K562 (cell line): ENCODE results near the gene PDCD1. TPM values are rescaled to one million over a fixed set of nuclear protein-coding genes. Genes with fewer than 3 reads are reported as not detected.

ENCODE experiments used
- GTF2F1 ChIP-seq: IDR thresholded peaks from 2 replicates; pipeline ENCODE4 v1.6.1; 2011; ENCODE audit warnings: low read depth, low read length, improper control_type of control experiment
- MAZ ChIP-seq, 2 experiments: fragments of 450-650 bp in 1 of 2; sonication (generic) in 1 of 2; formaldehyde crosslinking; IDR thresholded peaks in 1 of 2; conservative IDR thresholded peaks in 1 of 2; 2 replicates each; pipeline versions ENCODE4 v1.4.0 to v1.5.0; 2020; ENCODE audit warnings: mild to moderate bottlenecking in 1 of 2, missing genetic modification reagents in 1 of 2
- NONO ChIP-seq, 2 experiments: fragments of 200-400 bp in 1 of 2; fragments of 450-650 bp in 1 of 2; formaldehyde crosslinking in 1 of 2; IDR thresholded peaks; 2 replicates each; pipeline ENCODE4 v1.6.1; 2017; ENCODE audit warnings: low read depth in 2 of 2, mild to moderate bottlenecking in 2 of 2, moderate library complexity in 2 of 2, low read length in 1 of 2
- PKNOX1 ChIP-seq: fragments of 450-650 bp; IDR thresholded peaks from 2 replicates; pipeline ENCODE4 v1.6.1; 2016
- POLR2A ChIP-seq: fragments of 450-650 bp; conservative IDR thresholded peaks from 2 replicates; pipeline ENCODE4 v1.6.1; 2016
- YY1 ChIP-seq, 3 experiments: IDR thresholded peaks; 2 replicates each; pipeline ENCODE4 v1.6.1; 2011; ENCODE audit warnings: low read length in 2 of 3, mild to moderate bottlenecking in 2 of 3, moderate library complexity in 2 of 3, borderline replicate concordance in 1 of 3, control low read depth in 1 of 3, low read depth in 1 of 3; ENCODE audit not compliant: insufficient read depth in 3 of 3, insufficient replicate concordance in 2 of 3, control insufficient read depth in 1 of 3, insufficient read length in 1 of 3; ENCODE audit errors: extremely low read depth in 1 of 3
- ZNF24 ChIP-seq: fragments of 450-650 bp; IDR thresholded peaks from 2 replicates; pipeline ENCODE4 v1.6.1; 2016
- ZSCAN29 ChIP-seq: fragments of 450-650 bp; IDR thresholded peaks from 2 replicates; pipeline ENCODE4 v1.6.1; 2017
- polyA plus RNA-seq, 8 experiments: library from polyadenylated mRNA; depleted of rRNA in 4 of 8; stranded (reverse) in 5 of 8; unstranded in 3 of 8; fragments of >200 nt; fragmentation: Nextera tagmentation in 2 of 8; fragmentation: Illumina TruSeq in 1 of 8; extraction: Ambion mirVana in 2 of 8; extraction: Trizol in 1 of 8; gene quantifications; 2 replicates each; pipeline versions ENCODE4 v1.2.1 to v1.2.3, GENCODE V29; 2011 to 2014; ENCODE audit warnings: inconsistent platforms in 1 of 8, missing spikeins in 1 of 8
- total RNA-seq, 7 experiments: library from RNA; depleted of rRNA in 6 of 7; stranded (reverse); fragments of >200 nt in 6 of 7; fragmentation: Illumina TruSeq in 2 of 7; extraction: Trizol in 2 of 7; gene quantifications; 2 replicates each; pipeline versions ENCODE4 v1.2.1 to v1.2.3, GENCODE V29; 2011 to 2021; ENCODE audit warnings: low replicate concordance in 1 of 7
- TF ChIP-seq, protein P1 (sequence below), 2 experiments: fragments of 450-650 bp; IDR thresholded peaks; 2 replicates each; pipeline ENCODE4 v1.6.1; 2016; ENCODE audit warnings: mild to moderate bottlenecking in 2 of 2, borderline replicate concordance in 1 of 2, low read depth in 1 of 2, moderate library complexity in 1 of 2
- TF ChIP-seq, protein P2 (sequence below): sonication (generic); formaldehyde crosslinking; IDR thresholded peaks from 2 replicates; pipeline ENCODE4 v1.8.0; 2023; ENCODE audit warnings: missing genetic modification reagents, mild to moderate bottlenecking, borderline replicate concordance

PDCD1 gene
- total and polyA plus RNA-seq, 9 of the 15 experiments (the other 6 are each of a cell fraction or from before 2014, with no cell fraction given): 0.15 to 2.5 (median 1.0) TPM; not detected in 2

DNA sequence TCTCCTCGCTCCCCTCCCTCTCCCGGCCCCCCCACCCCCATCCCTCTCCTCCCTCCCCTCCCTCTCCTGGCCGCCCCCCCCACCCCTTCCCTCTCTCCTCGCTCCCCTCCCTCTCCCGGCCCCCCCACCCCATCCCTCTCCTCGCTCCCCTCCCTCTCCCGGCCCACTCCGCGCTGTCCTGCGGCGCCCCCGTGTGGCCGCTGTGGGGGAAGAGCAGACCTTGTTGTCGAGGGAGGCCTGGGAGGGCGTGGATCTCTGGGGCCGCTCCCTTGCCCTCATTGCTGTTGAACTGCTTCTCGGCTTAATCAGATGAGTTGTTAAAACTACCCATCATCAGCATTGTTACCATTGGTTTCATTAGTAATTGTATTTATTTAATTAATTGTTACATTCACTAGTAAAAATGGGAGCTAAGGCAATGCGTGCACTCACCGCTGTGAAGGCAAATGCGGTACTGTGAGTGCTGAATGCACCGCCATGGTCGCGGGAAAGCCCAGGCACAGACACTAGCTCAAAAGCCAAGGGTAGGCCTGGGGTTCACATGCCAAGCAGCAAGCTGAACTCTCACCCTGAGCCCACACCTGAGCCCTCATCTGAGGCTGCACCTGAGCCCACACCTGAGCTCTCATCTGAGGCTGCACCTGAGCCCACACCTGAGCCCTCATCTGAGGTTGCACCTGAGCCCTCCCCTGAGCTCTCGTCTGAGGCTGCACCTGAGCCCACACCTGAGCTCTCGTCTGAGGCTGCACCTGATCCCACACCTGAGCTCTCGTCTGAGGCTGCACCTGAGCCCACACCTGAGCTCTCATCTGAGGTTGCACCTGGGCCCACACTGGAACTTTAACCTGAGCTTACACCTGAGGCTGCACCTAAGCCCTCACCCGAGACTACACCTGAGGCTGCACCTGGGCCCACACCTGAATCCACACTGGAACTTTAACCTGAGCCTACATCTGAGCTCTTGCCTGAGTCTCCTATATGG, 19.6 kb upstream of the PDCD1 start (continued):
- TF ChIP-seq, protein P1, sequence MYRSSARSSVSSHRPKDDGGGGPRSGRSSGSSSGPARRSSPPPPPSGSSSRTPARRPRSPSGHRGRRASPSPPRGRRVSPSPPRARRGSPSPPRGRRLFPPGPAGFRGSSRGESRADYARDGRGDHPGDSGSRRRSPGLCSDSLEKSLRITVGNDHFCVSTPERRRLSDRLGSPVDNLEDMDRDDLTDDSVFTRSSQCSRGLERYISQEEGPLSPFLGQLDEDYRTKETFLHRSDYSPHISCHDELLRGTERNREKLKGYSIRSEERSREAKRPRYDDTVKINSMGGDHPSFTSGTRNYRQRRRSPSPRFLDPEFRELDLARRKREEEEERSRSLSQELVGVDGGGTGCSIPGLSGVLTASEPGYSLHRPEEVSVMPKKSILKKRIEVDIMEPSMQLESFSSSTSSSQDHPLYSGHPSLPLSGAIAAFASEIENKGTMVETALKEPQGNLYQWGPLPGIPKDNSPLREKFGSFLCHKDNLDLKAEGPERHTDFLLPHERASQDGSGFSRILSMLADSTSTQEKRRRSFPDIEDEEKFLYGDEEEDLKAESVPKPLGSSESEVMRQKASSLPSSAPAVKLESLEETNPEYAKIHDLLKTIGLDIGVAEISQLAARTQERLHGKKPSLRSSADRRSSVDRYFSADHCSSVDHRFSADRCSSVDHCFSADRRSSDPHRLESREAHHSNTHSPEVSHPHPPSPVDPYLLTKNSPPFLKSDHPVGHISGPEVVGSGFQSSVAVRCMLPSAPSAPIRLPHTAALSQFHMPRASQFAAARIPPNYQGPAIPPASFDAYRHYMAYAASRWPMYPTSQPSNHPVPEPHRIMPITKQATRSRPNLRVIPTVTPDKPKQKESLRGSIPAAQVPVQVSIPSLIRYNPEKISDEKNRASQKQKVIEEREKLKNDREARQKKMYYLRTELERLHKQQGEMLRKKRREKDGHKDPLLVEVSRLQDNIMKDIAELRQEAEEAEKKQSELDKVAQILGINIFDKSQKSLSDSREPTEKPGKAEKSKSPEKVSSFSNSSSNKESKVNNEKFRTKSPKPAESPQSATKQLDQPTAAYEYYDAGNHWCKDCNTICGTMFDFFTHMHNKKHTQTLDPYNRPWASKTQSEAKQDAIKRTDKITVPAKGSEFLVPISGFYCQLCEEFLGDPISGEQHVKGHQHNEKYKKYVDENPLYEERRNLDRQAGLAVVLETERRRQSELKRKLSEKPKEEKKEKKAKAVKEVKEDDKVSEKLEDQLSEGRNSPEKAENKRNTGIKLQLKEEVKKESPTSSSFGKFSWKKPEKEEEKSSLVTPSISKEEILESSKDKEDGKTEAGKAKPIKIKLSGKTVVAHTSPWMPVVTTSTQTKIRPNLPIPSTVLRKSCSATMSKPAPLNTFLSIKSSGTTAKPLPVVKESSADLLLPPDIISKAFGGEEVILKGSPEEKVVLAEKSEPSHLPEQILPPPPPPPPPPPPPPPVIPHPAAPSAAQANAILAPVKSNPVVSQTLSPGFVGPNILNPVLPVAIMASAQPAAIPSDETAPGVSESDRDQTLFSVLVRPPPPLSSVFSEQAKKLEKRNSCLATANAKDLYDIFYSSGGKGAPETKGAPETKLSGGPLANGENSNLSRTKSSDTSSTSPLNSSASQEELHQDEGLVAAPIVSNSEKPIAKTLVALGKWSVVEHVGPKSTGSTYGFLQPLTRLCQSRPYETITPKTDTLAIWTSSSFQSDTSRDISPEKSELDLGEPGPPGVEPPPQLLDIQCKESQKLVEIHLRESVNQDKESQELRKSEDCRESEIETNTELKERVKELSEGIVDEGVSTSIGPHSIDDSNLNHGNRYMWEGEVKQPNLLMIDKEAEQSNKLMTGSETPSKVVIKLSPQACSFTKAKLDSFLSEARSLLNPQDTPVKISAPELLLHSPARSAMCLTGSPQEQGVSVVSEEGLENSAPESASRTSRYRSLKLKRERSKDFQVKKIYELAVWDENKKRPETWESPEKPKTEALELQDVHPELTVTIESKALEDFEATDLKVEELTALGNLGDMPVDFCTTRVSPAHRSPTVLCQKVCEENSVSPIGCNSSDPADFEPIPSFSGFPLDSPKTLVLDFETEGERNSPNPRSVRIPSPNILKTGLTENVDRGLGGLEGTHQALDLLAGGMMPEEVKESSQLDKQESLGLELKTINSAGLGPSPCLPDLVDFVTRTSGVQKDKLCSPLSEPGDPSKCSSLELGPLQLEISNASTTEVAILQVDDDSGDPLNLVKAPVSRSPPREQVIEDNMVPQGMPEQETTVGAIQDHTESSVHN (IDR thresholded peaks at IDR 0.05; ENCODE audit: borderline replicate concordance in 1 of 2, low read depth in 1 of 2): no peak
- TF ChIP-seq ZNF24 (no peak), MAZ (CRISPR knock-in tag; conservative IDR thresholded peaks at IDR 0.05 in 1 of 2, IDR thresholded peaks at IDR 0.05 in 1 of 2) (peak; percentile 68 to 94), POLR2A (no peak), YY1 (IDR thresholded peaks at IDR 0.05; ENCODE audit: borderline replicate concordance in 1 of 3, control insufficient read depth in 1 of 3, extremely low read depth in 1 of 3, insufficient read depth in 3 of 3, insufficient read length in 1 of 3, insufficient replicate concordance in 2 of 3, low read depth in 1 of 3, low read length in 2 of 3) (no peak), GTF2F1 (no peak), NONO (IDR thresholded peaks at IDR 0.05; ENCODE audit: low read depth in 2 of 2, low read length in 1 of 2) (no peak), ZSCAN29 (no peak), PKNOX1 (no peak)
- TF ChIP-seq, protein P2, sequence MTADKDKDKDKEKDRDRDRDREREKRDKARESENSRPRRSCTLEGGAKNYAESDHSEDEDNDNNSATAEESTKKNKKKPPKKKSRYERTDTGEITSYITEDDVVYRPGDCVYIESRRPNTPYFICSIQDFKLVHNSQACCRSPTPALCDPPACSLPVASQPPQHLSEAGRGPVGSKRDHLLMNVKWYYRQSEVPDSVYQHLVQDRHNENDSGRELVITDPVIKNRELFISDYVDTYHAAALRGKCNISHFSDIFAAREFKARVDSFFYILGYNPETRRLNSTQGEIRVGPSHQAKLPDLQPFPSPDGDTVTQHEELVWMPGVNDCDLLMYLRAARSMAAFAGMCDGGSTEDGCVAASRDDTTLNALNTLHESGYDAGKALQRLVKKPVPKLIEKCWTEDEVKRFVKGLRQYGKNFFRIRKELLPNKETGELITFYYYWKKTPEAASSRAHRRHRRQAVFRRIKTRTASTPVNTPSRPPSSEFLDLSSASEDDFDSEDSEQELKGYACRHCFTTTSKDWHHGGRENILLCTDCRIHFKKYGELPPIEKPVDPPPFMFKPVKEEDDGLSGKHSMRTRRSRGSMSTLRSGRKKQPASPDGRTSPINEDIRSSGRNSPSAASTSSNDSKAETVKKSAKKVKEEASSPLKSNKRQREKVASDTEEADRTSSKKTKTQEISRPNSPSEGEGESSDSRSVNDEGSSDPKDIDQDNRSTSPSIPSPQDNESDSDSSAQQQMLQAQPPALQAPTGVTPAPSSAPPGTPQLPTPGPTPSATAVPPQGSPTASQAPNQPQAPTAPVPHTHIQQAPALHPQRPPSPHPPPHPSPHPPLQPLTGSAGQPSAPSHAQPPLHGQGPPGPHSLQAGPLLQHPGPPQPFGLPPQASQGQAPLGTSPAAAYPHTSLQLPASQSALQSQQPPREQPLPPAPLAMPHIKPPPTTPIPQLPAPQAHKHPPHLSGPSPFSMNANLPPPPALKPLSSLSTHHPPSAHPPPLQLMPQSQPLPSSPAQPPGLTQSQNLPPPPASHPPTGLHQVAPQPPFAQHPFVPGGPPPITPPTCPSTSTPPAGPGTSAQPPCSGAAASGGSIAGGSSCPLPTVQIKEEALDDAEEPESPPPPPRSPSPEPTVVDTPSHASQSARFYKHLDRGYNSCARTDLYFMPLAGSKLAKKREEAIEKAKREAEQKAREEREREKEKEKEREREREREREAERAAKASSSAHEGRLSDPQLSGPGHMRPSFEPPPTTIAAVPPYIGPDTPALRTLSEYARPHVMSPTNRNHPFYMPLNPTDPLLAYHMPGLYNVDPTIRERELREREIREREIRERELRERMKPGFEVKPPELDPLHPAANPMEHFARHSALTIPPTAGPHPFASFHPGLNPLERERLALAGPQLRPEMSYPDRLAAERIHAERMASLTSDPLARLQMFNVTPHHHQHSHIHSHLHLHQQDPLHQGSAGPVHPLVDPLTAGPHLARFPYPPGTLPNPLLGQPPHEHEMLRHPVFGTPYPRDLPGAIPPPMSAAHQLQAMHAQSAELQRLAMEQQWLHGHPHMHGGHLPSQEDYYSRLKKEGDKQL: no peak
